IPS DF 4.7 (cell line): ENCODE measurements around the gene RAP1GDS1.

ENCODE experiments used
- DNase-seq: peaks from one replicate; pipeline ENCODE4 v3.0.0-alpha.2; 2013; ENCODE audit warnings: low spot score; ENCODE audit errors: extremely low read depth

The RAP1GDS1 gene

GRCh38 chr4:98260579-98261404 lies at the start of gene RAP1GDS1:
RAP1GDS1 (plus strand) TSS chr4:98261384; CDS start chr4:98261566, 182 bp downstream.
- no peak for DNase-seq

GRCh38 chr4:98222306-98222705 lies 38.9 kb upstream of the RAP1GDS1 start:
- DNase-seq, result no peak

- DNase-seq, result no peak
Measured at GRCh38 chr4:98226396-98226795, 34.8 kb upstream of the RAP1GDS1 start.

- DNase-seq, result no peak
Measured at GRCh38 chr4:98230961-98231360, 30.2 kb upstream of the RAP1GDS1 start.

GRCh38 chr4:98232202-98232601 lies 29.0 kb upstream of the RAP1GDS1 start:
- no peak for DNase-seq

- no peak for DNase-seq
Measured at GRCh38 chr4:98237204-98237603, 24.0 kb upstream of the RAP1GDS1 start.

- no peak for DNase-seq
Measured at GRCh38 chr4:98242063-98242462, 19.1 kb upstream of the RAP1GDS1 start.

- no peak for DNase-seq
Measured at GRCh38 chr4:98242538-98242937, 18.6 kb upstream of the RAP1GDS1 start.

- no peak for DNase-seq
Measured at GRCh38 chr4:98245226-98245625, 16.0 kb upstream of the RAP1GDS1 start.

GRCh38 chr4:98248934-98249333 lies 12.2 kb upstream of the RAP1GDS1 start:
- no peak for DNase-seq

- DNase-seq, result no peak
Measured at GRCh38 chr4:98249831-98250230, 11.4 kb upstream of the RAP1GDS1 start.

GRCh38 chr4:98253499-98253898 lies 7.7 kb upstream of the RAP1GDS1 start:
- no peak for DNase-seq

GRCh38 chr4:98260047-98260578 lies 1.1 kb upstream of the RAP1GDS1 start:
- DNase-seq, result no peak

- no peak for DNase-seq
Measured at GRCh38 chr4:98261405-98262291, 464 bp downstream of the RAP1GDS1 start.

- DNase-seq, result no peak
Measured at GRCh38 chr4:98262431-98262830, 1.2 kb downstream of the RAP1GDS1 start.

- no peak for DNase-seq
Measured at GRCh38 chr4:98267498-98267897, 6.3 kb downstream of the RAP1GDS1 start.

GRCh38 chr4:98275145-98275544 lies 14.0 kb downstream of the RAP1GDS1 start:
- no peak for DNase-seq

GRCh38 chr4:98283219-98284189 lies 22.3 kb downstream of the RAP1GDS1 start:
- DNase-seq, result no peak

- no peak for DNase-seq
Measured at GRCh38 chr4:98284640-98285046, 23.5 kb downstream of the RAP1GDS1 start.

- no peak for DNase-seq
Measured at GRCh38 chr4:98285676-98286075, 24.5 kb downstream of the RAP1GDS1 start.

- no peak for DNase-seq
Measured at GRCh38 chr4:98287328-98287727, 26.1 kb downstream of the RAP1GDS1 start.
